GM19193 (cell line): Measurements from ENCODE around the gene TCF12.

Experiments
- POLR2A ChIP-seq: IDR thresholded peaks from 4 replicates; pipeline ENCODE4 v1.6.1; 2011; ENCODE audit not compliant: insufficient read depth, insufficient read length; ENCODE audit errors: extremely low read depth

Gene TCF12

DNA sequence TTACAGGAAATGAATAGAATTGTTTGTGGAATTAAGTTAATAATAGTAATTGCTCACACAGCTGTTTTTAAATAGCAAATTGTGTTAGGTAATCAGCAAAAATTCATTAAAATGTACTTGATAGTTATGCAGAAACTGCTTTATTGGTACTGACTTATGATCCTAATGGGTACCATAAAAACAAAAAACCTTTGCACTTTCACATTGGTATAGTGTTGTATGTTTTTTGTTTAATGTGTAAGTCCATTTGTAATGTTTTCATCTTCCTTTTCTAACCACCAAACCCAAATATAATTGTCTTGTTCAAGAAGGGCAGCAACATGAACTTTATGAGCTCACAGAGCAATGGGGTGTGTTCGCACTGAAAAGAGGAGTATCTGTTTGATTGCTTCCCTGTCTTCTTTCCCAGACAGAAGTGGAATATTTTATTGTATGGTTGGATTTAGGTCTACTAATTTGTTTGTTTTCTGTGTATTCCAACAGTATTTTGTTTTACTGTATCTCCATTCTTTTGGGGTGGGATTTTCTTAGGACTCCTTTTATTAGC, 135.8 kb downstream of the TCF12 start:
- no peak for TF ChIP-seq POLR2A

DNA sequence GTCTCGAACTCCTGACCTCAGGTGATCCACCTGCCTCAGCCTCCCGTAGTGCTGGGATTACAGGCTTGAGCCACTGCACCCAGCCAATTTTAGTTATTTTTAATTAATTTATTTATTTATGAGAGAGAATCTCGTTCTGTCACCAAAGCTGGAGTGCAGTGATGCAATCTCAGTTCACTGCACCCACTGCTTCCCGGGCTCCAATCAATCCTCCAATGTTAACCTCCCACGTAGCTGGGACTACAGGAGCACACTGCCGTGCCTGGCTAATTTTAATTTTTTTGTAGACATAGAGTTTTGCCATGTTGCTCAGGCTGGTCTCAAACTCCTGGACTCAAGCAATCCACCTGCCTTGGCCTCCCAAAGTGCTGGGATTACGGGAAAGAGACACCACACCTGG, 137.9 kb downstream of the TCF12 start:
- TF ChIP-seq POLR2A: no peak

DNA sequence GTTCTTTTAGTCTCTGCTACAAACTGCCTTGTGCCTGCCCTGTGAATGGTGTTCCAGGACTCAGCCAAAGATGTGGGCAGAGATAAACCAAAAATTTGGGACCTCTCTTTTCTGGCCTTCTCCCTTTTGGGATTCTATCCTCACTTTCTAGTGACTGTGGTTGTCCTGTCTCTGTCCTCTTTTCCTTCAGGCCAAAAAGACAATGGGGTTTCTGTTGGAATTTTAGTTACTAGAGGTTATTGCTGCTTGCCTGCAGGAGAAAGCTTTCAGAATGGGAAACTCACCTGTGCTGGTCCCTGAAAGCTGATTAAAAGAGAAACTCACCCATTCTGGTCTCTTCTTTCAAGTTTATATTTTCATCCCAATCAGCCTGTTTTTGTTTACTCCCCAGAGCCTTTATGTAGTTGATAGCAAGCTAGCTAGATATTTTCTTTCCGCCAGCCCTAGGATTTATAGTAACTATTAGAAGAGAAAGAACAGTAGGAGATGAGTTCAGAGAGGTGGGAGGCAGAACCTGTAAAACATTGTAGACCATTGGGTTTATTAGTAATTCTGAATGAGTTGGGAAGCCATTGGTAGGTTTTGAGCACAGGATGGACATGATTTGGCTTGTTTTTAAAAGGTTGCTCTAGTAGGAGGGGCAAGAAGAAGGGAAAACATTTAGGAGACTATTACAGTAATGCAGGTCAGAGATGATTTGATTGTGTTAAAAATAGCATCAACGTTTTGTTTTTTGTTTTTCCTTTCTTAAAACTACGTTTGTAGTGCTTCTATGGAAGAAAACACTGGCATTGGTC, 138.9 kb downstream of the TCF12 start:
- TF ChIP-seq POLR2A: no peak

DNA sequence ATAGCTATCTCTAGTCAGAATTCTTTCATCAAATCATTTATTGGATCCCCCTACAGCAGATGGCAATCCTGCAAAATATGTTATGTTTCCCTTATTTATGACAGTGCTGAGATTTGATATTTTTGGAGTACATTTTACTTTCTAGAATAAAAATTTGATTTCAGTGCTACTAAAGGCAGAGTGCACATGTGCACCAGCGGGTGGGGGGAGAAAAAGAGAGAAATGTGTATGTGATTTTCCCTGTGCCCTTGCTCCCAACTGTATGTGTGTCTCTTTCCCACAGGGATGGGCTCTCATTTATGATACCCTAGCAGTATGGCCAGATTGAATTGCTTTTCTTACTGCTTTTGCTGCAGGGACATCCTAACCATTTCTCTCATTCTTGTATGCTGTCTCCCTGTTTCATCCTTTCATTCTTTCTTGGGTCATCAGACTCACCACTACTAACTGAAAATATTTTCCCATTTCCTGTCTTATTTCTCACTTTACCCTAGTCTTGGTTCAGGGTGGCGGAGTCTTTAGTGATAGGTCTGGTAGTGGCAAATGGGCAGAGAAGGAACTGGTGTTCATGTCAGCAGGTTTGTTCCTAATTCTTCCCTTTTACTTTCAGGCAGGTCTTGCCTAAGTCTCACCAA, 140.7 kb downstream of the TCF12 start:
- no peak for TF ChIP-seq POLR2A

DNA sequence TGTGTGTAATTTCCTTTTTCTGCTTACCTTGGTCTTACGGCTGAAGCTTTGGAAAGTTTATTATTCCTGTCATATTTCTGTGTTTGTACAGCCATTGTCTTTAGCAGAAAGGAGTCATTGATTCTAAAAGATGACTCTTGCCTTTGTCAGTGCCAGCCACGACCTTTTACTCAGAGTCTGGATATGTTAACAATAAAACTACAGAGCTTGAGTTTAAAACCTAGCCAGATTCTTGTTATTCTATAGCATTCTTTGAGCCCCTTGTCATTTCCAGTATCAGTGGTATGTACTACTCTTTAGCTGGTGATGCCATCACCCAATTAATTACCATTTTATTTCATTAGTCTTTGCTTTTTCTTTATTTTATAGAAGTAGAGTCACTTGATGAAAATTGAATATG, 142.4 kb downstream of the TCF12 start:
- TF ChIP-seq POLR2A: no peak

DNA sequence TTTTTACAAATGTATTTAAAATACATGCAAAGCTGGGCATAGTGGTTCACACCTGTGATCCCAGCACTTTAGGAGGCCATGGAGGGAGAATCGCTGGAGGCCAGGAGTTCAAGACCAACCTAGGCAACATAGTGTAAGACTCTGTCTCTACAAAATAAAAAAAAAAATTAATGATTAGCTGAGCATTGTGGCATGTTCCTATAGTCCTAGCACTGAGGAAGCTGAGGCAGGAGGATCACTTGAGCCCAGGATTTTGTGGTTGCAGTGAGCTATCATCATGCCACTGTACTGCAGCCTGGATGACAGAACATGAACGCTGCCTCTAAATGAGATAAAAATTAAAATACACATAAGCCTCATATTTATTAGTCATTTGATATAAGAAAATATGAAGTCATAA, 142.8 kb downstream of the TCF12 start:
- TF ChIP-seq POLR2A: no peak

DNA sequence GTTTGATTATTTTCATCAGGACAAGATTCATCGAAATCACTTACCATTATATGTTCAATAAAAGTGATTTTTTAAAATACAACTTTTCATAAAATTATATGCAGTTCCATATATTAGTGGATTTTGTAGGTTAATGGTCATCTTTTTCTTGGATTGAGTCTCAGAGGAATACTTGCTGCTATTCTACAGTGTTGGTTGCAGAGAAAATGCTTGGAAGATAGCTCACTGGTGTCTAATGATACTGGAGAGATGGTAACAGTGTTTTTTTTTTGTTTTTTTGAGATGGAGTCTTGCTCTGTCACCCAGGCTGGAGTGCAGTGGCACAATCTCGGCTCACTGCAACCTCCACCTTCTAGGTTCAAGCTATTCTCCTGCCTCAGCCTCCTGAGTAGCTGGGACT, 143.3 kb downstream of the TCF12 start:
- no peak for TF ChIP-seq POLR2A

DNA sequence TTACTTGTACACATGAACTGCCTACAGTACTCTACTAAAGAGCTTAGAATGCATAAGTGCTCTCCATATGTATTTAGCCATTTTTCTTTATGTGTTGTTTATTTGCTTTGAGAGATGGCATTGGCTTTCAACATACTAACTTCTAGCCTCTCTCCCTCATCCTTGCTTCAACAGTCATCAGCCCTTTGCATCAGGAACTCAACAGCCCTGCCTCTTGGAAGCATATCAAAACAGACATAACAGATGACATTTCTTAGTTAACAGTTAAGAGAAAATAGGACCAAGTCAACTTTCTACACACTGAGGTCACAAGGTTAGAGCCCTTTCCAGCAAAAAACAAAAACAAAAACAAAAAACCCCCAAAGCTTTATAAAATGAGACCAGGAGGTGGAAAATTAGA, 145.6 kb downstream of the TCF12 start:
- TF ChIP-seq POLR2A: no peak

DNA sequence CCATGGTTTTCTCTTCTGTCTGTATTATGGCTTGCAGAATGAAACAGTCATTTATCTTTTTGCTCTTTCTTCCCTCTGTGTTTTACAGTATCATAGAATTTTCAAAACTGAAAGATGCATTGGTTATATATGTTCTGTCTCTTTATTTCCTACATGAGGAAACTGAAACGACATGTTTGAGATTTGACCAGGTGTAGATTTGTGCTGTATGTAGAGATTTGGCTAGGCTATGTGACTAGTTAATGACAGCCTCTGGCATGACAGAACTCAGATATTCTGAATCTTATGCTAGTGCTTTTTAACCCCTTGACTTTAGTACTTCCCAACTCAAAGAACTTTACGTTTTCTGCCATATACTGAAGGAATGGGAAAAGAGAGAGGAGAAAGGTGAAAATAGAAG, 151.0 kb downstream of the TCF12 start:
- TF ChIP-seq POLR2A: no peak

DNA sequence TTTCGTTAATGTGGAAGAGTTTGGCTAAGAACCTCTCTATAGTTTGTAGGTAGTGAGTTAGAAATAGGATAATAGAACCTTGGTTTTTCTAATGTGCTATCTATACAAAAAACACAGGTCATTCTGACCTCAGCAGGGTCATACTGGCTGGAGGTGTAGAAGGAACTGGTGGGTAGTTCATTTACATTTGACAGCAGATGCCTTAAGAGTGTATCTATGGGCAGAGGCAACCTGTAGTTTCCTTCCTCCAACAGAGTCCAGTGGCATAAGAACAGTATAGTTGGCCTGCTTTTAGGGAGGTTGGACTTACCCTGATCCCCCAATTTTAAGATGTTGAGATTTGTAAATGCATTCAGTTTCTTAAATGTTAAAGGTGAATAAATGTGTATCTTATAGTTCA, 152.2 kb downstream of the TCF12 start:
- TF ChIP-seq POLR2A: no peak

DNA sequence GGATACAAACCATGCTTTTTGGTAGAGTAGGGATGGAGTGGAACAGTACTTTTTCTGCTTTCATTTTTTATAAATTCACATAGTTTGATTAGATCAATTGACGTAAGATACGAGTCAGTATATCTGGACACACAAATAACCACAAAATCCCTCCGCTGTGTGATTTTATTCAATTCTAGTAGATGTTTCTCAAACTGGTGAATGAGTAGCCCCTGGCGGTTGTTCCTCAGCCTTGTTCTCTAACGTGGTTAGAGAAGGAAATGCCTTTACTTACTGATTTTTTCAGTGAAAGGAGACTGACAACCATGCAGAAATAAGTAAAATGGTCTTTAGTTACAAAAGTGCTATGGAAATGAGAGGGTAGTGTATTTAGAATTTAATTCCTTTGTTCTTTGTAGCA, 161.0 kb downstream of the TCF12 start:
- TF ChIP-seq POLR2A: no peak

DNA sequence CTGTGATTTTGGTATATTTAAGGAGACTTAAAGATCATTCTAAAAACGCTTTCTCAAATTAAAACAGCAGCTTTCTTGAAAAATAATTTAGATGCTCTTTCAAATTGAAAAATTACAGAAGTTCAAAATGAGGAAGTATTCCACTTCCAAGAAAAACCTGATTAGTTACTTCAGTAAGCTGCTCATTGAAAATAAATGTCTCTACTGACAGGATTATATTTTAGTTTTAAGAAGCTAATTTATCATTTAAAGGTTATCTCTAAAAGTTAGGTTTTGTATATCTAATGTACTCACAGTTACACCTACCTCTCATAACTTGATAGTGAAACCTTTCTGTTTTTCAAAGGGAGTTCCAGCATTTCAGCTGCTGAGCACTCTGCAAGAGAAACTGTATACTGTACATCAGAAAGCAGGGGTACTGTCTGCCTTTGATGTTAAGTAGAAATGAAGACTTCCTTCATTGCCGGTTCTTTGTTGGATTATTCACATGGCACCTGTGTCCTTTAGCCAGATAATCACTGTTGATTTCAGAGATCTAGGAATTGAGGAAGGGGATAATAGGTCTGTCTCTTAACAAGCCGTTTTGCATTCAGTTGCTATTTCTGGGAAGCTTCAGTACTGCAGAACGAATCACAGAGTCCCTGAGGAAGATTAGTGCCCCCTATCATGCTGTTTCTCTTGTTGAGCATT, 161.6 kb downstream of the TCF12 start:
- TF ChIP-seq POLR2A: no peak

DNA sequence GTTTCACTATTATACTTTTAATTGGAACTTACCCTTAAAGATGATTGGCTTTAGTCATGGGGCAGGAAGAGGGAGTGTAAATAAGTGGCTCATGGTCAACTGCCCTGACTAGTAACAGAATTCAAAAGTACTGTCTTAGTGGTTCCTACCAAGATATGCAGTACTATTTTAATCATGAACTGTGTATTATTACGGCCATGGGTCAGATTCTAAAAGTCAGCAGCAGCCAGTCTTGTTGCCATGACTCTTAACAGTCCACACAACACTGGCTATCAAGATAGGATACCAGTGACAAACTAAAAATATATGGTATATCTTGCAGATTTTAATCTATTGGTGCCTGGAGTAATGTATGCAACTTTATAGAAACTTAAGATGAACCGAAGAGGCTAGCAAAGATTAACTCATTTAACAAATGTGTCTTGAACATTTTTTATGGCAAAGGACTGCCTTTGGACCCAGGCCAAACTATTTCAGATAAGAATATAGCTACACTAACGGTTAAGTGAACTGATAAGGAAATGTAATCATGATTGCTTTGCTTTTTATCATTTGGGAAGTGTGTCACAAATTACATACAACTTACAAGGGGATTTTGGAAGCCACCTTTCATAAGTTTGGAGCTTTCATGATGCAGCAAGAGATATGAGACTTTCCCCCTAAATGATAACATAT, 163.7 kb downstream of the TCF12 start:
- TF ChIP-seq POLR2A: no peak

DNA sequence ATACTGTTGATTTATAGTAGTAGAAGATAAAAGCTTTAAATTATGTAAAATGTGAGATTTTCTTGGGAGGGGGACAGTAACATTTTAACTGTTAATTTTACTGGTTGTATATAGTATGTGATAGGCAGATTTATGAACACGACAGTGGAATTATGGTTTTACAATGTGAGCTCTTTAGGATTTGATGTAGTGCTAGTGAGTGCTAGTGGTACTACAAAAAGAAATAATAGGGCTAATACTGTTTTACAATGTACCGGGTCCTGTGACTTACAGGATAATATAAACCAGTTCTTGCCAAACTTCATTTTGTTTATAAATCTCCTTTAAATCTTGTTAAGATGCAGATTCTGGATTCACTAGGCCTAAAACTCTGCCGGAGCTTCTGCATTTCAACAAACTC, 165.7 kb downstream of the TCF12 start:
- TF ChIP-seq POLR2A: no peak

DNA sequence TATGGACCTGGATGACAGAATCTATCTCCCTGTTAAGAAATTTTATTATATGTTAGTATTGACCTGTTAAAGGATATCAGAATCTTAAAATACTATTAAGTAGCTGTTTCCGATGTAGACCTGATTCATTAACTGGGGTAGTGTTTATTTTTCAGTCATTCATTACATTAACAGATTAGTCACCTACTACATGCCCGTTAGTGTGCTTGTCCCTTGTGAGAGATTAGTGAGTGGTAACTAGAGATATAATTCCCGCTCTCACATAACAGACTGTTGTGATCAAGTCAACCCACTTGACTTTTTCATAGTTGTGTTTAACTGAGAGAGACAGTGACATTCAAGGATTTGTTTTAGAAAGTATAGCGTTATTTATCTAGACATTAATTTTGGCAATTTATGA, 166.8 kb downstream of the TCF12 start:
- no peak for TF ChIP-seq POLR2A
